Fibroblast of lung (primary cell): ENCODE measurements around the gene PDCD7. TPM values are rescaled to one million over a fixed set of nuclear protein-coding genes. Genes with fewer than 3 reads are reported as not detected.

Experiments used
- DNase-seq, 2 donors: peaks; one replicate each; pipeline versions ENCODE4 v3.0.0 to v3.0.0-alpha.2; 2010; ENCODE audit warnings: low read depth in 2 of 2
- H2AFZ ChIP-seq: 2 replicates; pipeline ENCODE4 v1.5.1; 2012; ENCODE audit warnings: low read length, control low read depth, inconsistent platforms
- H3K27ac ChIP-seq: 2 replicates; pipeline ENCODE4 v1.5.1; 2011; ENCODE audit warnings: low read length, control low read depth; ENCODE audit not compliant: insufficient read depth
- H3K27me3 ChIP-seq: 2 replicates; pipeline ENCODE4 v1.5.1; 2011; ENCODE audit warnings: mild to moderate bottlenecking, low read length; ENCODE audit not compliant: control insufficient read depth, insufficient read depth
- H3K36me3 ChIP-seq: 2 replicates; pipeline ENCODE4 v1.5.1; 2011; ENCODE audit warnings: low read length; ENCODE audit not compliant: control insufficient read depth, insufficient read depth
- H3K4me1 ChIP-seq: 2 replicates; pipeline ENCODE4 v1.5.1; 2011; ENCODE audit warnings: low read length; ENCODE audit not compliant: control insufficient read depth, insufficient read depth; ENCODE audit errors: extremely low read depth
- H3K4me2 ChIP-seq: 2 replicates; pipeline ENCODE4 v1.5.1; 2011; ENCODE audit warnings: low read length, control low read depth; ENCODE audit not compliant: insufficient read depth; ENCODE audit errors: extremely low read depth
- H3K4me3 ChIP-seq, 4 experiments: fragments of 200-600 bp in 1 of 4; sonication (generic) in 1 of 4; replicated peaks in 1 of 4; 2 replicates each; pipeline ENCODE4 v1.5.1; 2011 to 2016; ENCODE audit warnings: low read length in 4 of 4, low read depth in 3 of 4, mild to moderate bottlenecking in 3 of 4, control low read depth in 2 of 4, inconsistent platforms in 1 of 4, mixed read lengths in 1 of 4; ENCODE audit not compliant: insufficient read depth in 1 of 4; ENCODE audit errors: control extremely low read depth in 1 of 4
- H3K79me2 ChIP-seq: 2 replicates; pipeline ENCODE4 v1.5.1; 2012; ENCODE audit warnings: mild to moderate bottlenecking, low read length, inconsistent platforms; ENCODE audit not compliant: control insufficient read depth, insufficient read depth
- H3K9ac ChIP-seq: 2 replicates; pipeline ENCODE4 v1.5.1; 2011; ENCODE audit warnings: mild to moderate bottlenecking, low read length, control low read depth; ENCODE audit not compliant: insufficient read depth
- H3K9me3 ChIP-seq: 2 replicates; pipeline ENCODE4 v1.5.1; 2012; ENCODE audit warnings: low read depth, low read length; ENCODE audit not compliant: control insufficient read depth, insufficient read depth
- H4K20me1 ChIP-seq: 2 replicates; pipeline ENCODE4 v1.5.1; 2011; ENCODE audit warnings: low read length; ENCODE audit not compliant: control insufficient read depth, insufficient read depth; ENCODE audit errors: extremely low read depth
- EZH2 ChIP-seq: IDR thresholded peaks from 2 replicates; pipeline ENCODE4 v1.5.1; 2012; ENCODE audit warnings: low read length, control low read depth, mild to moderate bottlenecking; ENCODE audit errors: missing control alignments
- polyA plus RNA-seq, 2 donors: library from polyadenylated mRNA; depleted of rRNA in 1 of 2; stranded (reverse) in 1 of 2; unstranded in 1 of 2; fragments of >200 nt; gene quantifications; 2 replicates each; pipeline ENCODE4 v1.2.1, GENCODE V29; 2011 to 2012; ENCODE audit warnings: missing spikeins in 1 of 2
- total RNA-seq: library from RNA; depleted of rRNA; stranded (reverse); fragments of >200 nt; gene quantifications from 2 replicates; pipeline ENCODE4 v1.2.1, GENCODE V29; 2014
- TF ChIP-seq, protein P1 (sequence below), 2 donors: IDR thresholded peaks in 1 of 2; conservative IDR thresholded peaks in 1 of 2; 1 replicate in 1 of 2; 2 replicates in 1 of 2; pipeline ENCODE4 v1.5.1; 2011 to 2012; ENCODE audit warnings: low read length in 2 of 2, control low read depth in 1 of 2, inconsistent platforms in 1 of 2, low read depth in 1 of 2, mild to moderate bottlenecking in 1 of 2

The PDCD7 gene
- total and polyA plus RNA-seq, 2 donors (not counting 1 experiment from before 2014, with no cell fraction given) = 17.0 to 21.7 TPM

- Histone ChIP-seq H3K4me3 (no peak overlapping the region), H3K27ac (no peak overlapping the region), H3K4me1 (no peaks in the 10 kb centered on the region), H3K4me2 (no peak overlapping the region), H3K79me2 (peaks cover 13% of the 10 kb centered on the region), H3K27me3 (no peaks in the 10 kb centered on the region), H3K9me3 (no peaks in the 10 kb centered on the region), H4K20me1 (no peaks in the 10 kb centered on the region), H3K36me3 (peaks cover 5% of the 10 kb centered on the region), H3K9ac (no peak overlapping the region), H2AFZ (no peak overlapping the region)
- DNase-seq = no peak
- no peak for TF ChIP-seq EZH2
- TF ChIP-seq, protein P1, sequence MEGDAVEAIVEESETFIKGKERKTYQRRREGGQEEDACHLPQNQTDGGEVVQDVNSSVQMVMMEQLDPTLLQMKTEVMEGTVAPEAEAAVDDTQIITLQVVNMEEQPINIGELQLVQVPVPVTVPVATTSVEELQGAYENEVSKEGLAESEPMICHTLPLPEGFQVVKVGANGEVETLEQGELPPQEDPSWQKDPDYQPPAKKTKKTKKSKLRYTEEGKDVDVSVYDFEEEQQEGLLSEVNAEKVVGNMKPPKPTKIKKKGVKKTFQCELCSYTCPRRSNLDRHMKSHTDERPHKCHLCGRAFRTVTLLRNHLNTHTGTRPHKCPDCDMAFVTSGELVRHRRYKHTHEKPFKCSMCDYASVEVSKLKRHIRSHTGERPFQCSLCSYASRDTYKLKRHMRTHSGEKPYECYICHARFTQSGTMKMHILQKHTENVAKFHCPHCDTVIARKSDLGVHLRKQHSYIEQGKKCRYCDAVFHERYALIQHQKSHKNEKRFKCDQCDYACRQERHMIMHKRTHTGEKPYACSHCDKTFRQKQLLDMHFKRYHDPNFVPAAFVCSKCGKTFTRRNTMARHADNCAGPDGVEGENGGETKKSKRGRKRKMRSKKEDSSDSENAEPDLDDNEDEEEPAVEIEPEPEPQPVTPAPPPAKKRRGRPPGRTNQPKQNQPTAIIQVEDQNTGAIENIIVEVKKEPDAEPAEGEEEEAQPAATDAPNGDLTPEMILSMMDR (conservative IDR thresholded peaks at IDR 0.05 in 1 of 2, IDR thresholded peaks at IDR 0.05 in 1 of 2; ENCODE audit: low read depth in 1 of 2, low read length in 2 of 2) = no peak
These were observed 41.9 kb upstream of the PDCD7 start for GRCh38 chr15:65175511-65175910.

DNA sequence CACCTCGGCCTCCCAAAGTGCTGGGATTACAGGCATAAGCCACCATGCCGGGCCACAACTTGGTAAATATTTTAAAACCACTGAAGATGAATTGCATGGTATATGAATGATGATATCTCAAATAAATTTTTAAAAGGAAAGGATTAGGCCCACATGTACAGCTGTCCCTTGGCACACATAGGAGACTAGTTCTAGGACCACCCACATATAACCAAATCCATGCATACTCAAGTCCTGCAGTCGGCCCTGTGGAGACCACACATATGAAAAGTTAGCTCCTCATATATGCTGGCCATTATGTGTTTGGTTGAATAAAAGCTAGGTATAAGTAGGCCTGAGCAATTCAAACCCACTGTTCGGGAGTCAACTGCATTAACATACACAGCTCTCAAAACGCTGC is 40.9 kb upstream of the PDCD7 start:
- no peak for DNase-seq
- Histone ChIP-seq H3K27me3 (no peaks in the 10 kb centered on the region), H3K36me3 (peaks cover 5% of the 10 kb centered on the region)

GRCh38 chr15:65172531-65172930 is 38.9 kb upstream of the PDCD7 start:
- Histone ChIP-seq H3K36me3 (peaks cover 4% of the 10 kb centered on the region), H3K9me3 (no peaks in the 10 kb centered on the region), H3K27ac (no peak overlapping the region), H3K79me2 (peaks cover 3% of the 10 kb centered on the region), H2AFZ (no peak overlapping the region), H4K20me1 (no peaks in the 10 kb centered on the region), H3K4me3 (no peak overlapping the region), H3K27me3 (no peaks in the 10 kb centered on the region), H3K9ac (no peak overlapping the region), H3K4me2 (no peak overlapping the region), H3K4me1 (no peaks in the 10 kb centered on the region)
- no peak for TF ChIP-seq EZH2
- TF ChIP-seq, protein P1 (conservative IDR thresholded peaks at IDR 0.05 in 1 of 2, IDR thresholded peaks at IDR 0.05 in 1 of 2; ENCODE audit: low read depth in 1 of 2, low read length in 2 of 2) = no peak
- no peak for DNase-seq

More for the DNA sequence above, 40.9 kb upstream of the PDCD7 start:
- no peaks in the 10 kb centered on the region for H4K20me1 ChIP-seq
- H3K4me1 ChIP-seq = no peaks in the 10 kb centered on the region
- H3K9me3 ChIP-seq = no peaks in the 10 kb centered on the region
- no peak for TF ChIP-seq EZH2
- TF ChIP-seq, protein P1 (conservative IDR thresholded peaks at IDR 0.05 in 1 of 2, IDR thresholded peaks at IDR 0.05 in 1 of 2; ENCODE audit: low read depth in 1 of 2, low read length in 2 of 2) = no peak
- H2AFZ ChIP-seq = no peak overlapping the region
- H3K9ac ChIP-seq = no peak overlapping the region
- no peak overlapping the region for H3K4me2 ChIP-seq
- no peak overlapping the region for H3K27ac ChIP-seq
- no peak overlapping the region for H3K4me3 ChIP-seq
- H3K79me2 ChIP-seq = peaks cover 5% of the 10 kb centered on the region
